SK-N-SH treated with all-trans-retinoic acid at 6 μM for 48 hours (cell line): ENCODE data around the gene FLAD1.

ENCODE experiments used
- BACH2 ChIP-seq: fragments of 250-450 bp; sonication (Bioruptor Pico); IDR thresholded peaks from 2 replicates; pipeline ENCODE4 v1.9.0; 2021; ENCODE audit warnings: mild to moderate bottlenecking, borderline replicate concordance
- ESRRG ChIP-seq: fragments of 250-450 bp; sonication (Bioruptor Pico); IDR thresholded peaks from 2 replicates; pipeline ENCODE4 v1.6.1; 2021; ENCODE audit warnings: mild to moderate bottlenecking
- GLIS3 ChIP-seq: fragments of 250-450 bp; sonication (Bioruptor Pico); IDR thresholded peaks from 2 replicates; pipeline ENCODE4 v1.5.0; 2020; ENCODE audit warnings: mild to moderate bottlenecking, moderate library complexity
- OSR1 ChIP-seq: fragments of 250-450 bp; sonication (Bioruptor Pico); IDR thresholded peaks from 2 replicates; pipeline ENCODE4 v1.8.0; 2022; ENCODE audit warnings: moderate library complexity, mild to moderate bottlenecking, inconsistent platforms
- PATZ1 ChIP-seq: fragments of 250-450 bp; sonication (Bioruptor Pico); IDR thresholded peaks from 2 replicates; pipeline ENCODE4 v1.8.0; 2020; ENCODE audit warnings: mild to moderate bottlenecking, moderate library complexity, borderline replicate concordance
- POU6F1 ChIP-seq: fragments of 250-450 bp; sonication (Bioruptor Pico); IDR thresholded peaks from 2 replicates; pipeline ENCODE4 v1.8.0; 2021; ENCODE audit warnings: low read depth, mild to moderate bottlenecking, moderate library complexity, borderline replicate concordance
- PPARA ChIP-seq: fragments of 250-450 bp; sonication (Bioruptor Pico); IDR thresholded peaks from 2 replicates; pipeline ENCODE4 v1.5.0; 2020; ENCODE audit warnings: mild to moderate bottlenecking, borderline replicate concordance
- RARB ChIP-seq: fragments of 250-450 bp; sonication (Bioruptor Pico); IDR thresholded peaks from 2 replicates; pipeline ENCODE4 v1.8.0; 2021; ENCODE audit warnings: mild to moderate bottlenecking, moderate library complexity
- SNAI2 ChIP-seq: fragments of 250-450 bp; sonication (Bioruptor Pico); IDR thresholded peaks from 2 replicates; pipeline ENCODE4 v1.5.0; 2020; ENCODE audit warnings: mild to moderate bottlenecking, moderate library complexity
- TCF4 ChIP-seq: fragments of 250-450 bp; sonication (Bioruptor Pico); IDR thresholded peaks from 2 replicates; pipeline ENCODE4 v1.8.0; 2021; ENCODE audit warnings: mild to moderate bottlenecking, moderate library complexity, borderline replicate concordance
- ZC3H10 ChIP-seq: fragments of 250-450 bp; sonication (Bioruptor Pico); IDR thresholded peaks from 2 replicates; pipeline ENCODE4 v1.5.1; 2021; ENCODE audit warnings: mild to moderate bottlenecking, moderate library complexity
- ZFP3 ChIP-seq: fragments of 250-450 bp; sonication (Bioruptor Pico); IDR thresholded peaks from 2 replicates; pipeline ENCODE4 v1.5.0; 2020; ENCODE audit warnings: mild to moderate bottlenecking, moderate library complexity
- ZNF565 ChIP-seq: fragments of 450-650 bp; formaldehyde crosslinking; conservative IDR thresholded peaks from 2 replicates; pipeline ENCODE4 v1.5.0; 2020; ENCODE audit warnings: low read depth, mild to moderate bottlenecking, moderate library complexity
- ZNF70 ChIP-seq: fragments of 450-650 bp; formaldehyde crosslinking; IDR thresholded peaks from 2 replicates; pipeline ENCODE4 v1.5.0; 2020; ENCODE audit warnings: mild to moderate bottlenecking, moderate library complexity

GRCh38 chr1:154990276-154990675, 7.1 kb downstream of the FLAD1 start:
- TF ChIP-seq SNAI2 (CRISPR knock-in tag) (no peak), OSR1 (no peak), RARB (CRISPR knock-in tag) (no peak), POU6F1 (CRISPR knock-in tag) (no peak), PATZ1 (no peak), GLIS3 (CRISPR knock-in tag) (no peak), ZC3H10 (CRISPR knock-in tag) (no peak), TCF4 (no peak), ZNF70 (no peak), BACH2 (CRISPR knock-in tag) (no peak), ZFP3 (CRISPR knock-in tag) (no peak), ESRRG (CRISPR knock-in tag) (no peak), ZNF565 (CRISPR knock-in tag) (no peak), PPARA (no peak)
